HL-60 (cell line): ENCODE data around the gene SENP7.
"Not testable (repeated sequence)": the region's sequence is repeated elsewhere in the genome, so short reads cannot be mapped to it uniquely, and the experiment has no call there.

Experiments used
- DNase-seq, 2 experiments: peaks; one replicate each; pipeline ENCODE4 v3.0.0-alpha.2; 2010 to 2020; ENCODE audit warnings: low read depth in 1 of 2, low spot score in 1 of 2
- H3K27ac ChIP-seq: fragments of 250-450 bp; sonication (Bioruptor Pico); replicated peaks from 2 replicates; pipeline ENCODE4 v1.5.1; 2020; ENCODE audit warnings: mild to moderate bottlenecking, moderate library complexity
- H3K27me3 ChIP-seq: fragments of 250-450 bp; sonication (Bioruptor Pico); 2 replicates; pipeline ENCODE4 v1.5.1; 2021; ENCODE audit warnings: mild to moderate bottlenecking, moderate library complexity; ENCODE audit not compliant: insufficient read depth, poor library complexity, severe bottlenecking
- H3K4me3 ChIP-seq: replicated peaks from 2 replicates; pipeline ENCODE4 v1.5.1; 2011; ENCODE audit warnings: mild to moderate bottlenecking, control low read depth, low read length; ENCODE audit not compliant: insufficient read depth
- CTCF ChIP-seq: IDR thresholded peaks from one replicate; pipeline ENCODE4 v1.5.1; 2011; ENCODE audit warnings: low read length, control low read depth, inconsistent platforms; ENCODE audit not compliant: insufficient read depth
- GABPA ChIP-seq: IDR thresholded peaks from 2 replicates; pipeline ENCODE4 v1.6.1; 2012; ENCODE audit warnings: low read depth
- POLR2AphosphoS5 ChIP-seq: IDR thresholded peaks from 2 replicates; pipeline ENCODE4 v1.6.1; 2012; ENCODE audit warnings: low read depth
- REST ChIP-seq: IDR thresholded peaks from 2 replicates; pipeline ENCODE4 v1.6.1; 2012; ENCODE audit warnings: low read depth; ENCODE audit not compliant: insufficient replicate concordance
- SPI1 ChIP-seq: IDR thresholded peaks from 2 replicates; pipeline ENCODE4 v1.6.1; 2012; ENCODE audit warnings: low read depth, mild to moderate bottlenecking, borderline replicate concordance

The SENP7 gene

GRCh38 chr3:101536955-101537354 is 23.9 kb upstream of the SENP7 start:
- not testable (repeated sequence) for H3K27ac ChIP-seq, DNase-seq, H3K4me3 ChIP-seq, H3K27me3 ChIP-seq
- peak; percentile 58 for TF ChIP-seq SPI1

- no peaks in the 10 kb centered on the region for H3K27me3 ChIP-seq
- TF ChIP-seq REST, result no peak
- TF ChIP-seq SPI1, result no peak
- TF ChIP-seq CTCF, result no peak
- H3K27ac ChIP-seq, result no peak overlapping the region
- DNase-seq, result no peak
- H3K4me3 ChIP-seq, result no peak overlapping the region
Measured at GRCh38 chr3:101536266-101536665, 23.3 kb upstream of the SENP7 start.

GRCh38 chr3:101535221-101535620 is 22.2 kb upstream of the SENP7 start:
- no peak overlapping the region for H3K4me3 ChIP-seq
- DNase-seq, result no peak
- H3K27me3 ChIP-seq, result no peaks in the 10 kb centered on the region
- TF ChIP-seq SPI1, result no peak
- no peak overlapping the region for H3K27ac ChIP-seq

- Histone ChIP-seq H3K4me3 (no peak overlapping the region), H3K27ac (no peak overlapping the region), H3K27me3 (no peaks in the 10 kb centered on the region)
- TF ChIP-seq GABPA, result no peak
- TF ChIP-seq SPI1, result no peak
- TF ChIP-seq CTCF, result no peak
- no peak for TF ChIP-seq POLR2AphosphoS5
- TF ChIP-seq REST, result no peak
- no peak for DNase-seq
Measured at GRCh38 chr3:101533603-101533968, 20.6 kb upstream of the SENP7 start.

GRCh38 chr3:101532783-101533602 is 20.0 kb upstream of the SENP7 start:
- H3K27me3 ChIP-seq, result no peaks in the 10 kb centered on the region
- TF ChIP-seq GABPA (no peak), REST (no peak), POLR2AphosphoS5 (no peak), CTCF (no peak), SPI1 (no peak)
- H3K27ac ChIP-seq, result no peak overlapping the region
- H3K4me3 ChIP-seq, result no peak overlapping the region
- DNase-seq, result no peak
